Upper lobe of right lung (tissue), 1 donor: ENCODE data around the gene PPP1R16B. TPM values are rescaled to one million over a fixed set of nuclear protein-coding genes. Genes with fewer than 3 reads are reported as not detected.

Source experiments
- ATAC-seq: fragments of 200-7000 bp; cut with Tn5 transposase; one replicate; pipeline ENCODE4 v1.9.1; 2020; ENCODE audit warnings: mild to moderate bottlenecking, moderate library complexity
- DNase-seq: peaks from one replicate; pipeline ENCODE4 v3.0.0-alpha.2; 2020
- H3K27ac ChIP-seq: fragments of 200-600 bp; one replicate; pipeline ENCODE4 v1.8.0; 2022
- H3K27me3 ChIP-seq: fragments of 200-600 bp; one replicate; pipeline ENCODE4 v1.8.0; 2022; ENCODE audit warnings: mild to moderate bottlenecking
- H3K36me3 ChIP-seq: fragments of 200-600 bp; one replicate; pipeline ENCODE4 v1.8.0; 2022
- H3K4me1 ChIP-seq: fragments of 200-600 bp; one replicate; pipeline ENCODE4 v1.8.0; 2022
- H3K4me3 ChIP-seq: fragments of 200-600 bp; one replicate; pipeline ENCODE4 v1.8.0; 2022; ENCODE audit warnings: mild to moderate bottlenecking
- H3K9me3 ChIP-seq: fragments of 200-600 bp; one replicate; pipeline ENCODE4 v1.8.0; 2022
- CTCF ChIP-seq: fragments of 200-600 bp; IDR thresholded peaks from one replicate; pipeline ENCODE4 v1.8.0; 2022; ENCODE audit warnings: antibody characterized with exemption
- intact Hi-C: fragments of 100-400 bp; cut with DNase I; formaldehyde crosslinking; loops from one replicate; pipeline ENCODE4 v1.11.0; 2022
- total RNA-seq: library from RNA; stranded (reverse); fragmentation: NEBNext Ultra II Directional; extraction: Animal tissue kit (Norgen Biotek cat#: 25700); gene quantifications from one replicate; pipeline ENCODE4 v1.2.1, GENCODE V29; 2021
- donor health status: DM: no; HTN: yes; CAD: no; lungs with severe emphysema.

PPP1R16B gene
- total RNA-seq, 1 donor from 2014 or later = 22.1 TPM

DNA sequence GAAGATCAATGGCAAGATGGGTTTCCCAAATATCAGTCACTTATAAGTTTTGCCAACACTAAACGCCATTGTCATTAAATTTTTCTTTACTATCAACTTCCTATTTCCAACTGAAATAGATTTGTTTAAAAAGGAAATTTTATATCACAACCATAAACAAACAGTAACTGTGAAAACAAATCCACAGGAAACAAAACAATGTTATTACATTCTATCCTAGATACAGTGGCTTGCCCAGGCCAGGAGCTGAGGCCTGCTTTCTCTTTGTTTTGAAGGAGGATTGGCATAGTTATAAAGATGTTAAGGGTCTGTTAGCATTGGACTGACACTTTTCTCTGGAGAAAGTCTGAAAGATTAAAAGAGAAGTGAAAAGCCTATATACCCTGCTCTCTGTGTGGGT lies 24.9 kb downstream of the PPP1R16B start:
- intact Hi-C loops = no loop called here
- H3K4me1 ChIP-seq = peaks cover 26% of the 10 kb centered on the region
- ATAC-seq (no peak), DNase-seq (no peak)
- H3K36me3 ChIP-seq = no peaks in the 10 kb centered on the region
- TF ChIP-seq CTCF = no peak
- H3K27ac ChIP-seq = peak overlapping the region; percentile 36
- H3K9me3 ChIP-seq = no peaks in the 10 kb centered on the region
- H3K4me3 ChIP-seq = no peak overlapping the region
- no peaks in the 10 kb centered on the region for H3K27me3 ChIP-seq

GRCh38 chr20:38831049-38831691 lies 25.7 kb downstream of the PPP1R16B start:
- intact Hi-C loops = no loop called here
- H3K27me3 ChIP-seq = no peaks in the 10 kb centered on the region
- no peak overlapping the region for H3K27ac ChIP-seq
- TF ChIP-seq CTCF = no peak
- DNase-seq (no peak), ATAC-seq (no peak)
- no peaks in the 10 kb centered on the region for H3K36me3 ChIP-seq
- no peaks in the 10 kb centered on the region for H3K9me3 ChIP-seq
- H3K4me1 ChIP-seq = peaks cover 25% of the 10 kb centered on the region
- H3K4me3 ChIP-seq = no peak overlapping the region

DNA sequence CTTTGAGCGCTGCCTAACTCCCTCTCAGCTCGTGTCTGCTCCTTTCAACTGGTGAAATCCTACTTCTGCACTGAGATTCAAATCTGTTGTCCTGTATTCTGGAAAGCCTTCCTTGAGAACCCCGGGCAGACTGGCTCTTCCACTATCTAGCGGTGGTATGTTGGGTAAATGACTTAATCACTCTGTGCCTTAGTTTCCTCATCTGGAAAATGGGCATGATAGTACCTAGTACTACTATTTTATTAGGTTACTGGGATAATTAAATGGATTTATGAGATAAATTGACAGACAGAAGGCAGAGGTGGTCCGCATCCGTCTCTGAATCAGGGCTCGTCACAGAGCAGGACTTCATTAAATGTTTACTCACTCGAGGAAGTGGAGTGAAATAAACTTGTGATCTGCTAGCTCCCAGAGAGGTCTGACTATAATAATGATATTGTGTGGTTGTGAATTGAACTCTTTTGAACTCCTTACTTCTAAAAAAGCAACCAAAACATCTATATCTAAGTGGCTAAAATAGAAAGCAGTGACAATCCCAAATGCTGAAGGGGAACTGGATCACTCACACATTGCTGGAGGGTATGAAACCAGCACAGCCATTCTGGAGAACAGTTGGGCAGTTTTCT lies 26.6 kb downstream of the PPP1R16B start:
- no peak overlapping the region for H3K4me3 ChIP-seq
- no peaks in the 10 kb centered on the region for H3K36me3 ChIP-seq
- TF ChIP-seq CTCF = no peak
- no peaks in the 10 kb centered on the region for H3K9me3 ChIP-seq
- intact Hi-C loops = no loop called here
- peaks cover 19% of the 10 kb centered on the region for H3K4me1 ChIP-seq
- no peak overlapping the region for H3K27ac ChIP-seq
- no peak for DNase-seq
- no peaks in the 10 kb centered on the region for H3K27me3 ChIP-seq
- no peak for ATAC-seq

- Histone ChIP-seq H3K4me3 (no peak overlapping the region), H3K4me1 (peaks cover 19% of the 10 kb centered on the region), H3K36me3 (no peaks in the 10 kb centered on the region), H3K9me3 (no peaks in the 10 kb centered on the region), H3K27ac (no peak overlapping the region), H3K27me3 (no peaks in the 10 kb centered on the region)
- DNase-seq (no peak), ATAC-seq (no peak)
- no peak for TF ChIP-seq CTCF
- intact Hi-C loops = no loop called here
Observed at GRCh38 chr20:38833154-38833856, 27.8 kb downstream of the PPP1R16B start.

DNA sequence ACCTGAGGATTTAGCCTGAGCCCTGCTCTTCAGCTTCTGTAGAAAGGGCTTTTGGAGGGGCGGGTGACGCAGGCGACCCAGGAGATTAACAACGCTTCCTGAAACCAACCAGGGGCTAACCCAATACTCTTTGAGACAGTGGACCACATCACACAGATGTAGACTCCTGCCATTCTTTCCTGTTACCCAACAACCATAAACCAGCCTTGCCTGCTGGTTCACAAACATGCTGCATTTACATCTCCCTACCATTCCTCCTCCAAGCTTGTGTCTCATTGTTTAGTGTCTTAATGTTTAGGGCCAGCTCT lies 28.3 kb downstream of the PPP1R16B start:
- Histone ChIP-seq H3K4me3 (no peak overlapping the region), H3K36me3 (no peaks in the 10 kb centered on the region), H3K9me3 (no peaks in the 10 kb centered on the region), H3K27me3 (no peaks in the 10 kb centered on the region), H3K4me1 (peaks cover 16% of the 10 kb centered on the region), H3K27ac (no peak overlapping the region)
- no peak for ATAC-seq
- intact Hi-C loops = no loop called here
- no peak for TF ChIP-seq CTCF
- DNase-seq = no peak
